ENCODE results near the gene ATF6B.

ATF6B gene

GRCh38 chr6:32127717-32128592 is at the start of gene ATF6B:
Gene ATF6B (minus strand): TSS chr6:32128246. CDS start chr6:32128207, 39 bp downstream.
- peak; percentile 99 for DNase-seq (ENCODE audit: low spot score)

GRCh38 chr6:32177183-32177787 is 49.2 kb upstream of the ATF6B start:
- no peak for DNase-seq (ENCODE audit: low spot score)

- no peak for DNase-seq (ENCODE audit: low spot score)
Observed at GRCh38 chr6:32176476-32177182, 48.6 kb upstream of the ATF6B start.

- DNase-seq (ENCODE audit: low spot score): peak; percentile 98
Observed at GRCh38 chr6:32175711-32176475, 47.8 kb upstream of the ATF6B start, which contains the start of gene AGPAT1. Gene AGPAT1 (minus strand): TSS chr6:32176084. CDS start chr6:32171496, 4,588 bp downstream.

GRCh38 chr6:32175322-32175710 is 47.3 kb upstream of the ATF6B start:
- no peak for DNase-seq (ENCODE audit: low spot score)

- DNase-seq (ENCODE audit: low spot score): no peak
Observed at GRCh38 chr6:32174416-32174815, 46.4 kb upstream of the ATF6B start.

GRCh38 chr6:32173051-32173727 is 45.1 kb upstream of the ATF6B start:
- no peak for DNase-seq (ENCODE audit: low spot score)

GRCh38 chr6:32171234-32171633 is 43.2 kb upstream of the ATF6B start:
- no peak for DNase-seq (ENCODE audit: low spot score)

GRCh38 chr6:32170294-32170693 is 42.2 kb upstream of the ATF6B start:
- no peak for DNase-seq (ENCODE audit: low spot score)

- DNase-seq (ENCODE audit: low spot score): no peak
Observed at GRCh38 chr6:32168807-32169591, 41.0 kb upstream of the ATF6B start.

- DNase-seq (ENCODE audit: low spot score): no peak
Observed at GRCh38 chr6:32168350-32168749, 40.3 kb upstream of the ATF6B start.

GRCh38 chr6:32167761-32168262 is 39.8 kb upstream of the ATF6B start:
- no peak for DNase-seq (ENCODE audit: low spot score)

- DNase-seq (ENCODE audit: low spot score): no peak
Observed at GRCh38 chr6:32167154-32167760, 39.2 kb upstream of the ATF6B start.

- no peak for DNase-seq (ENCODE audit: low spot score)
Observed at GRCh38 chr6:32166411-32167061, 38.5 kb upstream of the ATF6B start.

- no peak for DNase-seq (ENCODE audit: low spot score)
Observed at GRCh38 chr6:32164295-32164694, 36.2 kb upstream of the ATF6B start, which contains the start of gene EGFL8. Gene EGFL8 (plus strand): TSS chr6:32164595. CDS start chr6:32166166, 1,571 bp downstream.

- no peak for DNase-seq (ENCODE audit: low spot score)
Observed at GRCh38 chr6:32163559-32164258, 35.7 kb upstream of the ATF6B start.

GRCh38 chr6:32158052-32158451 is 30.0 kb upstream of the ATF6B start:
- no peak for DNase-seq (ENCODE audit: low spot score)

- no peak for DNase-seq (ENCODE audit: low spot score)
Observed at GRCh38 chr6:32156891-32157290, 28.8 kb upstream of the ATF6B start.

All from germinal center (tissue), 1 donor.